Activated CD8-positive, alpha-beta memory T cell treated with anti-CD3 and anti-CD28 coated beads for 36 hours (primary cell): Measurements from ENCODE around the gene EIF4G3. TPM values are rescaled to one million over a fixed set of nuclear protein-coding genes. Genes with fewer than 3 reads are reported as not detected.
"Not testable (repeated sequence)": the region's sequence is repeated elsewhere in the genome, so short reads cannot be mapped to it uniquely, and the experiment has no call there.

Source experiments
- CTCF ChIA-PET: fragments of 350-600 bp; sonication (Branson Sonifier 250); formaldehyde crosslinking; loops from one replicate; lab custom pipeline; 2021; ENCODE audit warnings: antibody characterized with exemption; lab: Charles Lee
- POLR2A ChIA-PET: fragments of 350-600 bp; sonication (Branson Sonifier 250); formaldehyde crosslinking; loops from one replicate; lab custom pipeline; 2021; ENCODE audit warnings: antibody characterized with exemption; lab: Charles Lee
- total RNA-seq, 2 experiments: library from RNA; stranded (reverse); gene quantifications; one replicate each; pipeline ENCODE4 v1.2.3, GENCODE V29; 2021

Gene EIF4G3
- total RNA-seq, 2 experiments from 2014 or later, result 56.5 to 57.6 TPM

- POLR2A ChIA-PET, result no interaction called here
- CTCF ChIA-PET, result interaction anchor here (0.7 to 0.8 kb wide), 2 partner anchors 204 to 781 kb away, joined by 3 read pairs; no protein-coding TSS in a partner anchor
Measured at GRCh38 chr1:21121764-21122471, 54.8 kb downstream of the EIF4G3 start.

- ChIA-PET POLR2A (no interaction called here), CTCF (interaction anchor here (0.7 kb wide), 1 partner anchor 11 kb away, joined by 3 read pairs; no protein-coding TSS in a partner anchor)
Measured at GRCh38 chr1:21118167-21118566, 58.5 kb downstream of the EIF4G3 start.

GRCh38 chr1:21117597-21118001 lies 59.1 kb downstream of the EIF4G3 start:
- ChIA-PET POLR2A (no interaction called here), CTCF (no interaction called here)

- ChIA-PET POLR2A (no interaction called here), CTCF (interaction anchor here (0.7 to 1.5 kb wide), 2 partner anchors 11 to 82 kb away, joined by 3 to 4 read pairs; no protein-coding TSS in a partner anchor)
Measured at GRCh38 chr1:21117159-21117558, 59.5 kb downstream of the EIF4G3 start.

- ChIA-PET POLR2A (no interaction called here), CTCF (interaction anchor here (0.6 kb wide), 1 partner anchor 184 kb away, joined by 3 read pairs; no protein-coding TSS in a partner anchor)
Measured at GRCh38 chr1:21115098-21115760, 61.5 kb downstream of the EIF4G3 start.

GRCh38 chr1:21114431-21114830 lies 62.3 kb downstream of the EIF4G3 start:
- POLR2A ChIA-PET, result interaction anchor here (0.5 kb wide), 1 partner anchor 201 kb away, joined by 5 read pairs; no protein-coding TSS in a partner anchor
- CTCF ChIA-PET, result interaction anchor here (0.6 kb wide), 1 partner anchor 185 kb away, joined by 3 read pairs; no protein-coding TSS in a partner anchor

GRCh38 chr1:21110163-21110562 lies 66.5 kb downstream of the EIF4G3 start:
- ChIA-PET CTCF (no interaction called here), POLR2A (no interaction called here)

GRCh38 chr1:21106709-21107108 lies 70.0 kb downstream of the EIF4G3 start:
- ChIA-PET CTCF (interaction anchor here (1.2 to 1.5 kb wide), 2 partner anchors 10 to 88 kb away, joined by 3 to 4 read pairs; no protein-coding TSS in a partner anchor), POLR2A (no interaction called here)

GRCh38 chr1:21106238-21106637 lies 70.5 kb downstream of the EIF4G3 start:
- ChIA-PET POLR2A (no interaction called here), CTCF (interaction anchor here (0.6 to 1.5 kb wide), 2 partner anchors 10 to 44 kb away, joined by 3 to 4 read pairs; no protein-coding TSS in a partner anchor)

- ChIA-PET POLR2A (no interaction called here), CTCF (interaction anchor here (0.6 to 1.5 kb wide), 2 partner anchors 11 to 44 kb away, joined by 3 to 4 read pairs; no protein-coding TSS in a partner anchor)
Measured at GRCh38 chr1:21105807-21106206, 70.9 kb downstream of the EIF4G3 start.

GRCh38 chr1:21104683-21105082 lies 72.0 kb downstream of the EIF4G3 start:
- ChIA-PET CTCF (no interaction called here), POLR2A (no interaction called here)

- ChIA-PET CTCF (interaction anchor here (0.6 kb wide), 1 partner anchor 1316 kb away, joined by 3 read pairs; no protein-coding TSS in a partner anchor), POLR2A (no interaction called here)
Measured at GRCh38 chr1:21100481-21100921, 76.2 kb downstream of the EIF4G3 start.

- CTCF ChIA-PET, result no interaction called here
Measured at GRCh38 chr1:21099869-21100131, 76.9 kb downstream of the EIF4G3 start.

GRCh38 chr1:21099034-21099868 lies 77.4 kb downstream of the EIF4G3 start:
- CTCF ChIA-PET, result no interaction called here
- POLR2A ChIA-PET, result no interaction called here

More at GRCh38 chr1:21099869-21100131, 76.9 kb downstream of the EIF4G3 start:
- POLR2A ChIA-PET, result no interaction called here

- ChIA-PET CTCF (no interaction called here), POLR2A (no interaction called here)
Measured at GRCh38 chr1:21098186-21098915, 78.3 kb downstream of the EIF4G3 start.

- POLR2A ChIA-PET, result no interaction called here
- CTCF ChIA-PET, result no interaction called here
Measured at GRCh38 chr1:21097729-21098128, 79.0 kb downstream of the EIF4G3 start.

- CTCF ChIA-PET, result no interaction called here
Measured at GRCh38 chr1:21095976-21096375, 80.7 kb downstream of the EIF4G3 start.

GRCh38 chr1:21094282-21094681 lies 82.4 kb downstream of the EIF4G3 start:
- CTCF ChIA-PET, POLR2A ChIA-PET: not testable (repeated sequence)

More at GRCh38 chr1:21095976-21096375, 80.7 kb downstream of the EIF4G3 start:
- POLR2A ChIA-PET, result no interaction called here
